ENCODE results near the gene SLC10A1. TPM values are rescaled to one million over a fixed set of nuclear protein-coding genes. Genes with fewer than 3 reads are reported as not detected.
"Not testable (repeated sequence)": the region's sequence is repeated elsewhere in the genome, so short reads cannot be mapped to it uniquely, and the experiment has no call there.

SLC10A1 gene
- total RNA-seq, 1 experiment from 2014 or later, result not detected

GRCh38 chr14:69750495-69750894, 46.5 kb downstream of the SLC10A1 start:
- in situ Hi-C loops (cut with HindIII; ENCODE audit: low pct_unique_long_range_greater_than_20kb, low sequenced_read_pairs), result no loop called here

GRCh38 chr14:69749956-69750355, 47.1 kb downstream of the SLC10A1 start:
- DNase-seq (ENCODE audit: low read depth), result peak; percentile 77
- in situ Hi-C loops (cut with HindIII; ENCODE audit: low pct_unique_long_range_greater_than_20kb, low sequenced_read_pairs), result no loop called here

More at GRCh38 chr14:69750495-69750894, 46.5 kb downstream of the SLC10A1 start:
- no peak for DNase-seq (ENCODE audit: low read depth)

- in situ Hi-C loops (cut with HindIII; ENCODE audit: low pct_unique_long_range_greater_than_20kb, low sequenced_read_pairs), result no loop called here
- no peak for DNase-seq (ENCODE audit: low read depth)
Observed at GRCh38 chr14:69741055-69741454, 56.0 kb downstream of the SLC10A1 start.

GRCh38 chr14:69736405-69736804, 60.6 kb downstream of the SLC10A1 start:
- DNase-seq (ENCODE audit: low read depth); in situ Hi-C loops (cut with HindIII; ENCODE audit: low pct_unique_long_range_greater_than_20kb, low sequenced_read_pairs): not testable (repeated sequence)

GRCh38 chr14:69731919-69732598, 65.0 kb downstream of the SLC10A1 start:
- in situ Hi-C loops (cut with HindIII; ENCODE audit: low pct_unique_long_range_greater_than_20kb, low sequenced_read_pairs); DNase-seq (ENCODE audit: low read depth): not testable (repeated sequence)

GRCh38 chr14:69727860-69728259, 69.2 kb downstream of the SLC10A1 start:
- in situ Hi-C loops (cut with HindIII; ENCODE audit: low pct_unique_long_range_greater_than_20kb, low sequenced_read_pairs), result no loop called here
- no peak for DNase-seq (ENCODE audit: low read depth)

GRCh38 chr14:69726761-69727511, 70.1 kb downstream of the SLC10A1 start:
- in situ Hi-C loops (cut with HindIII; ENCODE audit: low pct_unique_long_range_greater_than_20kb, low sequenced_read_pairs), result no loop called here
- peak; percentile 57 for DNase-seq (ENCODE audit: low read depth)

Other genes with a start within 250 kb of the SLC10A1 start
- gene CCDC177, start 222.4 kb downstream of the SLC10A1 start, total RNA-seq (2014; rRNA removed; shearing (Covaris generic); ENCODE audit: low replicate concordance), result not detected in 2 replicates
- 2.1 and 3.0 TPM in 2 replicates for gene SUSD6, start 185.6 kb downstream of the SLC10A1 start, total RNA-seq (2014; rRNA removed; shearing (Covaris generic); ENCODE audit: low replicate concordance)
- 33.9 and 55.7 TPM in 2 replicates for gene SRSF5, start 30.1 kb downstream of the SLC10A1 start, total RNA-seq (2014; rRNA removed; shearing (Covaris generic); ENCODE audit: low replicate concordance)
- 1.6 and 3.1 TPM in 2 replicates for gene SMOC1, start 82.2 kb upstream of the SLC10A1 start, total RNA-seq (2014; rRNA removed; shearing (Covaris generic); ENCODE audit: low replicate concordance)